H1 (cell line): ENCODE measurements around the gene FCER1A. TPM values are rescaled to one million over a fixed set of nuclear protein-coding genes. Genes with fewer than 3 reads are reported as not detected.

Experiments used
- CTCF ChIA-PET: fragments of 300-600 bp; sonication (Branson Sonifier 250); formaldehyde crosslinking; loops from one replicate; lab custom pipeline; 2021; ENCODE audit not compliant: partially characterized antibody; lab: Charles Lee
- POLR2A ChIA-PET: fragments of 300-600 bp; sonication (Branson Sonifier 250); formaldehyde crosslinking; loops from one replicate; lab custom pipeline; 2021; ENCODE audit warnings: inconsistent platforms; ENCODE audit not compliant: partially characterized antibody; lab: Charles Lee
- DNase-seq, 2 experiments: peaks; one replicate each; pipeline versions ENCODE4 v3.0.0 to v3.0.0-alpha.2; 2010 to 2022; ENCODE audit warnings: low spot score in 2 of 2, low read depth in 1 of 2, mixed read lengths in 1 of 2
- FAIRE-seq: peaks from 2 replicates; lab custom pipeline; 2011; peaks lifted over from hg19 to GRCh38; lab: Jason Lieb, UNC
- H2AFZ ChIP-seq: 2 replicates; pipeline ENCODE4 v1.8.1; 2012; ENCODE audit warnings: low read length, inconsistent platforms
- H2AK5ac ChIP-seq: 2 replicates; pipeline ENCODE4 v1.6.1; 2013; ENCODE audit warnings: low read depth, low read length
- H2BK120ac ChIP-seq: replicated peaks from 2 replicates; pipeline ENCODE3; 2013; ENCODE audit warnings: low read depth, low read length, inconsistent platforms
- H2BK12ac ChIP-seq: 2 replicates; pipeline ENCODE4 v1.6.1; 2013; ENCODE audit warnings: low read depth, low read length
- H2BK15ac ChIP-seq: 2 replicates; pipeline ENCODE4 v1.6.1; 2013; ENCODE audit warnings: low read length
- H2BK20ac ChIP-seq: 2 replicates; pipeline ENCODE4 v1.6.1; 2013; ENCODE audit warnings: low read length
- H2BK5ac ChIP-seq: 2 replicates; pipeline ENCODE4 v1.6.1; 2013; ENCODE audit warnings: low read depth, low read length
- H3K14ac ChIP-seq: 2 replicates; pipeline ENCODE4 v1.6.1; 2013; ENCODE audit warnings: inconsistent platforms; ENCODE audit not compliant: insufficient read length
- H3K18ac ChIP-seq: 2 replicates; pipeline ENCODE4 v1.6.1; 2013; ENCODE audit warnings: low read length; ENCODE audit errors: extremely low read depth
- H3K23ac ChIP-seq: 2 replicates; pipeline ENCODE4 v1.6.1; 2013; ENCODE audit warnings: inconsistent platforms; ENCODE audit not compliant: insufficient read length
- H3K23me2 ChIP-seq: 2 replicates; pipeline ENCODE4 v1.6.1; 2013; ENCODE audit warnings: low read depth, low read length
- H3K27ac ChIP-seq: 2 replicates; pipeline ENCODE4 v1.6.1; 2011; ENCODE audit warnings: low read depth, low read length, inconsistent platforms
- H3K27me3 ChIP-seq, 4 experiments: replicated peaks in 1 of 4; 1 replicate in 1 of 4; 2 replicates in 3 of 4; pipeline versions ENCODE4 v1.6.1 to v1.8.1; 2011 to 2013; ENCODE audit warnings: low read length in 3 of 4, mild to moderate bottlenecking in 3 of 4, inconsistent platforms in 2 of 4, mixed read lengths in 2 of 4, moderate library complexity in 1 of 4; ENCODE audit not compliant: control insufficient read depth in 3 of 4, insufficient read depth in 3 of 4; ENCODE audit errors: extremely low read depth in 1 of 4
- H3K36me3 ChIP-seq, 4 experiments: 2 replicates each; pipeline versions ENCODE4 v1.6.1 to v1.8.1; 2011 to 2013; ENCODE audit warnings: mild to moderate bottlenecking in 4 of 4, low read length in 3 of 4, moderate library complexity in 2 of 4, control low read depth in 1 of 4, inconsistent platforms in 1 of 4; ENCODE audit not compliant: insufficient read depth in 4 of 4, control insufficient read depth in 2 of 4
- H3K4ac ChIP-seq: replicated peaks from 2 replicates; pipeline ENCODE3; 2013; ENCODE audit warnings: low read length, low read depth, mixed read lengths, inconsistent platforms; ENCODE audit not compliant: insufficient read length
- H3K4me1 ChIP-seq, 4 experiments: replicated peaks in 1 of 4; 1 replicate in 1 of 4; 2 replicates in 3 of 4; pipeline versions ENCODE4 v1.6.1 to v1.8.1; 2011 to 2013; ENCODE audit warnings: low read length in 3 of 4, inconsistent platforms in 2 of 4, mixed read lengths in 1 of 4; ENCODE audit not compliant: insufficient read depth in 4 of 4, control insufficient read depth in 3 of 4
- H3K4me2 ChIP-seq, 2 experiments: 2 replicates each; pipeline versions ENCODE4 v1.6.1 to v1.8.1; 2011 to 2013; ENCODE audit warnings: low read depth in 2 of 2, low read length in 2 of 2, control low read depth in 1 of 2, inconsistent platforms in 1 of 2, mild to moderate bottlenecking in 1 of 2; ENCODE audit not compliant: insufficient read depth in 1 of 2
- H3K4me3 ChIP-seq, 4 experiments: fragments of 200-600, 300-600 bp in 1 of 4; sonication (generic), shearing (Covaris generic), sonication (Bioruptor Twin) in 1 of 4; 2 replicates each; pipeline versions ENCODE4 v1.5.1 to v1.8.1; 2011 to 2016; ENCODE audit warnings: low read length in 4 of 4, low read depth in 3 of 4, control low read depth in 2 of 4, inconsistent platforms in 2 of 4, mild to moderate bottlenecking in 2 of 4, mixed read lengths in 1 of 4, moderate library complexity in 1 of 4; ENCODE audit not compliant: insufficient read depth in 2 of 4; ENCODE audit errors: extremely low read depth in 1 of 4
- H3K56ac ChIP-seq: replicated peaks from 2 replicates; pipeline ENCODE3; 2013; ENCODE audit warnings: low read depth, mild to moderate bottlenecking, mixed read lengths, low read length, inconsistent platforms; ENCODE audit not compliant: insufficient read length
- H3K79me1 ChIP-seq: 2 replicates; pipeline ENCODE4 v1.6.1; 2013; ENCODE audit warnings: low read depth, low read length, control low read depth
- H3K79me2 ChIP-seq, 2 experiments: 2 replicates each; pipeline versions ENCODE4 v1.6.1 to v1.8.1; 2012 to 2013; ENCODE audit warnings: low read length in 2 of 2, mild to moderate bottlenecking in 2 of 2, inconsistent platforms in 1 of 2; ENCODE audit not compliant: insufficient read depth in 2 of 2, control insufficient read depth in 1 of 2
- H3K9ac ChIP-seq, 4 experiments: replicated peaks in 1 of 4; 1 replicate in 1 of 4; 2 replicates in 3 of 4; pipeline versions ENCODE4 v1.6.1 to v1.8.1; 2011 to 2013; ENCODE audit warnings: low read depth in 3 of 4, low read length in 3 of 4, control low read depth in 2 of 4, mild to moderate bottlenecking in 2 of 4, moderate library complexity in 2 of 4, inconsistent platforms in 1 of 4; ENCODE audit errors: extremely low read depth in 1 of 4
- H3K9me3 ChIP-seq, 2 experiments: 2 replicates each; pipeline versions ENCODE4 v1.6.1 to v1.8.1; 2012 to 2013; ENCODE audit warnings: mild to moderate bottlenecking in 2 of 2, moderate library complexity in 2 of 2, control low read depth in 1 of 2, inconsistent platforms in 1 of 2, low read depth in 1 of 2, low read length in 1 of 2, mixed read lengths in 1 of 2; ENCODE audit not compliant: insufficient read depth in 2 of 2
- H4K20me1 ChIP-seq, 2 experiments: replicated peaks in 1 of 2; 2 replicates each; pipeline versions ENCODE3 to v1.8.1; 2011 to 2013; ENCODE audit warnings: inconsistent platforms in 2 of 2, low read length in 2 of 2, mild to moderate bottlenecking in 1 of 2; ENCODE audit not compliant: insufficient read depth in 2 of 2, control insufficient read depth in 1 of 2
- H4K5ac ChIP-seq: 2 replicates; pipeline ENCODE4 v1.6.1; 2013; ENCODE audit warnings: low read length, low read depth, mixed read lengths, inconsistent platforms; ENCODE audit not compliant: insufficient read length
- H4K8ac ChIP-seq: 2 replicates; pipeline ENCODE4 v1.8.0; 2013; ENCODE audit warnings: mild to moderate bottlenecking, moderate library complexity, low read length, inconsistent platforms; ENCODE audit not compliant: insufficient read depth; ENCODE audit errors: extremely low read depth
- H4K91ac ChIP-seq: replicated peaks from 2 replicates; pipeline ENCODE3; 2013; ENCODE audit warnings: low read length, mixed read lengths, inconsistent platforms; ENCODE audit not compliant: insufficient read length
- ASH2L ChIP-seq: fragments of 200-600, 300-600 bp; sonication (generic); IDR thresholded peaks from one replicate; pipeline ENCODE4 v1.7.1; 2017; ENCODE audit warnings: low read length
- BRCA1 ChIP-seq: IDR thresholded peaks from 2 replicates; pipeline ENCODE4 v1.6.1; 2012; ENCODE audit warnings: low read depth, low read length, improper control_type of control experiment
- CBX8 ChIP-seq: fragments of 300-800, 300-1000 bp; sonication (generic); IDR thresholded peaks from 2 replicates; pipeline ENCODE4 v1.7.1; 2016; ENCODE audit warnings: low read depth, low read length, borderline replicate concordance
- JUND ChIP-seq: IDR thresholded peaks from 2 replicates; pipeline ENCODE4 v1.6.1; 2011; ENCODE audit warnings: mild to moderate bottlenecking, improper control_type of control experiment, low read length
- POLR2A ChIP-seq, 2 experiments: IDR thresholded peaks; 1 replicate in 1 of 2; 2 replicates in 1 of 2; pipeline ENCODE4 v1.6.1; 2011; ENCODE audit warnings: low read depth in 2 of 2, low read length in 2 of 2, mild to moderate bottlenecking in 2 of 2; ENCODE audit errors: control extremely low read depth in 1 of 2
- POLR2AphosphoS5 ChIP-seq: IDR thresholded peaks from 2 replicates; pipeline ENCODE4 v1.6.1; 2011; ENCODE audit warnings: low read depth, low read length
- POU5F1 ChIP-seq: IDR thresholded peaks from 2 replicates; pipeline ENCODE4 v1.6.1; 2011; ENCODE audit warnings: low read depth, mild to moderate bottlenecking, low read length, moderate library complexity
- SIN3A ChIP-seq, 2 experiments: IDR thresholded peaks in 1 of 2; conservative IDR thresholded peaks in 1 of 2; 2 replicates each; pipeline ENCODE4 v1.6.1; 2011 to 2012; ENCODE audit warnings: low read length in 2 of 2, improper control_type of control experiment in 1 of 2, low read depth in 1 of 2, mild to moderate bottlenecking in 1 of 2
- SIRT6 ChIP-seq: IDR thresholded peaks from one replicate; pipeline ENCODE4 v1.7.1; 2012; ENCODE audit warnings: low read length, inconsistent platforms
- SIX5 ChIP-seq: IDR thresholded peaks from 2 replicates; pipeline ENCODE4 v1.6.1; 2011; ENCODE audit warnings: mild to moderate bottlenecking, low read depth, low read length
- SRF ChIP-seq: IDR thresholded peaks from 2 replicates; pipeline ENCODE4 v1.6.1; 2011; ENCODE audit warnings: mild to moderate bottlenecking, low read depth, low read length, moderate library complexity
- ZNF274 ChIP-seq: IDR thresholded peaks from 2 replicates; pipeline ENCODE4 v1.7.0; 2012; ENCODE audit warnings: low read length, borderline replicate concordance; ENCODE audit errors: extremely low read depth
- WGBS, 2 experiments: shearing (Covaris generic) in 1 of 2; methylation state at CpG; one replicate each; pipeline versions ENCODE4 v1.1.6 to v1.1.7; 2013 to 2015; ENCODE audit warnings: low lambda C conversion rate in 2 of 2, mixed read lengths in 2 of 2, inconsistent platforms in 1 of 2, low coverage in 1 of 2, missing lambda C conversion rate in 1 of 2; ENCODE audit not compliant: insufficient replicate concordance in 2 of 2, insufficient coverage in 1 of 2, insufficient read length in 1 of 2; ENCODE audit errors: extremely low coverage in 1 of 2, missing lambda C conversion rate in 1 of 2; 5-methylcytosine and 5-hydroxymethylcytosine counted together
- polyA plus RNA-seq, 7 experiments: library from polyadenylated mRNA; depleted of rRNA in 3 of 7; stranded (reverse) in 5 of 7; unstranded in 2 of 7; fragments of >200 nt in 5 of 7; fragments of 200-250 nt in 2 of 7; gene quantifications; 1 replicate in 5 of 7; 2 replicates in 1 of 7; 4 replicates in 1 of 7; pipeline versions ENCODE4 v1.2.1 to v1.2.3, GENCODE V29; 2011 to 2013; ENCODE audit warnings: missing spikeins in 2 of 7, mixed read lengths in 2 of 7
- total RNA-seq: library from RNA; stranded (reverse); fragmentation: NEBNext Ultra II Directional; extraction: Animal tissue kit (Norgen Biotek cat#: 25700); gene quantifications from 2 replicates; pipeline ENCODE4 v1.2.1, GENCODE V29; 2021

Gene FCER1A
- total and polyA plus RNA-seq, 2 of the 8 experiments (the other 6 are each of a cell fraction or from before 2014, with no cell fraction given), result not detected

GRCh38 chr1:159279773-159280172, 22.4 kb upstream of the FCER1A start:
- H2BK15ac ChIP-seq, result no peak overlapping the region

More at GRCh38 chr1:159279773-159280172, 22.4 kb upstream of the FCER1A start:
- Histone ChIP-seq H2AK5ac (no peak overlapping the region), H2BK12ac (no peak overlapping the region), H3K23me2 (no peaks in the 10 kb centered on the region), H3K27ac (no peak overlapping the region), H2BK120ac (no peak overlapping the region), H3K4ac (no peak overlapping the region), H3K23ac (no peak overlapping the region), H2BK5ac (no peak overlapping the region), H4K91ac (no peak overlapping the region), H3K79me2 (no peaks in the 10 kb centered on the region), H3K4me2 (no peak overlapping the region), H3K4me1 (no peaks in the 10 kb centered on the region), H2BK20ac (no peak overlapping the region), H4K20me1 (no peaks in the 10 kb centered on the region), H3K18ac (no peak overlapping the region), H4K5ac (no peak overlapping the region), H3K56ac (no peak overlapping the region), H3K27me3 (no peaks in the 10 kb centered on the region), H3K36me3 (no peaks in the 10 kb centered on the region), H3K9ac (no peak overlapping the region), H4K8ac (no peak overlapping the region), H3K79me1 (no peaks in the 10 kb centered on the region), H3K14ac (no peak overlapping the region), H2AFZ (no peak overlapping the region), H3K4me3 (no peak overlapping the region), H3K9me3 (peaks cover 37 to 49% of the 10 kb centered on the region in 2 experiments)
- no peak for TF ChIP-seq POLR2AphosphoS5
- no peak for TF ChIP-seq ZNF274
- no peak for TF ChIP-seq SIRT6
- TF ChIP-seq SIN3A (conservative IDR thresholded peaks at IDR 0.05 in 1 of 2, IDR thresholded peaks at IDR 0.05 in 1 of 2; ENCODE audit: low read depth in 1 of 2, low read length in 2 of 2), result no peak
- no peak for TF ChIP-seq SIX5
- TF ChIP-seq POLR2A (IDR thresholded peaks at IDR 0.05; ENCODE audit: control extremely low read depth in 1 of 2, low read depth in 2 of 2, low read length in 2 of 2), result no peak
- no peak for TF ChIP-seq CBX8
- TF ChIP-seq JUND, result no peak
- no peak for TF ChIP-seq ASH2L
- TF ChIP-seq POU5F1, result no peak
- TF ChIP-seq SRF, result no peak
- no peak for TF ChIP-seq BRCA1
- ChIA-PET POLR2A (no interaction called here), CTCF (no interaction called here)
- 69% methylated on average over 5 of the region's 5 CpGs; no CpG with 5 or more reads in 1 of the 2 experiments for WGBS, 2 experiments
- FAIRE-seq (no peak), DNase-seq (no peak)
